NCI-H748 treated with DMSO at 0.1 percent for 48 hours (cell line): ENCODE measurements around the gene ACP1.
"Not testable (repeated sequence)": the region's sequence is repeated elsewhere in the genome, so short reads cannot be mapped to it uniquely, and the experiment has no call there.

ENCODE experiments used
- DNase-seq: peaks from one replicate; lab custom pipeline; 2025; lab: John Stamatoyannopoulos, UW

The ACP1 gene

DNA sequence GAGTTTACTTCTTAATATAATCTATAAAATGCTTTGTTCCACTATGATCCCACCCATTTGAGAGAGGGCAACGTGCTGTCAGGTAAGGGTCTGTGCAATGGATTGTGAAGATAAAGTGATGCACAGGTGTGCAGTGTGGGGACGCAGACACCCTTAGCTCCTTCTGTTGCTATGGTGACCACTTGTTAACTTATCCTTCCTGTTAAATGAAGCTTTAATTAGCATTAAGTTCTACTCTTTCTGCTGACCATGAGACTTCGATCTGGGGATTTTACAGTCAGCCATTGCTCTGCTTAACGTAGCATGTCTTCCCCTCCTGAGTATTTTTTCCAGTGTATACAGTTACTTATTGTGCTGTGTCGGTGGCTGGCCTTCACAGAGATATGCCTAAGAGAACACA, 46.2 kb downstream of the ACP1 start:
- DNase-seq, result no peak

DNA sequence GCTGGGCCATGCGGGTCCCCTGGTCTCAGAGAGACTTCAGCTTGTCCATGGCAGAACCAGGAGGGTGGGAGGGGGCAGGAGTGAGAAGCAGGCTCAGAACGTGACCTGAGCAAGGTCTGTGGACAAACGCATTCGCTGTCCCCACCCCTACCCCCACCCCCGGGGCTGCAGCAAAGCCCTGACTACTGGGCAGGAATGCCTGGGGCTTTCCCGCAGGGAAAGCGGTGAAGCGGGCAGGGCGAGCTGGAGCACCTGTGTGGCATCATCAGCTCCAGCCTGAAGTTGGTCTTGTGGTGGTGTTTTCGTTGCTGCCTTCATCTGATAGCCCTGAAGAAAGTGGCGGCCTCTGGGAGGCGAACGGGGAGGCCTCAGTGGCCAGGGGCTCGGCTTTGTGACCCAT, 49.2 kb downstream of the ACP1 start:
- no peak for DNase-seq

DNA sequence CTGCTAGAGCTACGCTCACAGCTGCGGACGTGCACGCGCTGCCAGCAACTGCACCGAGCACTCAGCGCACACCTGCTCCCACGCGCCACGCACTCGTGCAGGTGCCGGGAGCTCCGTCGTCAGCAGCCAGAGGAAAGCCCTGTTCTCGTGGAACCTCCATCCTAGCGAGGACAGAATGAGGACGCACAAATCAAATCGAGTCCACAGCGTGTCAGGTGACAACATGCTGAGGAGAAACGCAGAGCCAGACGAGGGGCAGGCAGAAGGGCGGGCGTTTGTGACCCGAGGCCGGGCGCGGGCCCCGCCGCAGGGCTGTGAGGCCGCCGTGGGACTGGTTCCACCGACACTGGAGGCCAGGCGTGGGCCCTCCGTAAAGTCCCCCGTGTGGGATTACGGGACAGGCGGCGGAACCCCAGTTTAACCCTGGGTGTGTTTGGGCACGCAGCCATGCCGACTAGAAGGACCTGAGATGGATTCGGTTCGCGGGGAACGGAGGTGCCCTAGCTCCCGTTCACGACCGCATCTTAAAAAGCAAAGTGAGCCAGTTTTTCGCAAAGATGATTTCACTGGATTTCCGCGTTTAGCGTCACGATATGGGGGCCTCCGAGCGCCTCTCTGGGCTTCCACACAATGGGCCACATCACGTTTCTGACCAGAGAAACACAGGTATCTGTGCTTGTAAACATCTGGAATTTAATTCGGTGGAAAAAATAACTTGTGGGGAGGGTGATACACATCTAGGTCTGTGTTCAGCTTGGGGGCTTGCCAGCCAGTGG, 50.0 kb downstream of the ACP1 start:
- no peak for DNase-seq

DNA sequence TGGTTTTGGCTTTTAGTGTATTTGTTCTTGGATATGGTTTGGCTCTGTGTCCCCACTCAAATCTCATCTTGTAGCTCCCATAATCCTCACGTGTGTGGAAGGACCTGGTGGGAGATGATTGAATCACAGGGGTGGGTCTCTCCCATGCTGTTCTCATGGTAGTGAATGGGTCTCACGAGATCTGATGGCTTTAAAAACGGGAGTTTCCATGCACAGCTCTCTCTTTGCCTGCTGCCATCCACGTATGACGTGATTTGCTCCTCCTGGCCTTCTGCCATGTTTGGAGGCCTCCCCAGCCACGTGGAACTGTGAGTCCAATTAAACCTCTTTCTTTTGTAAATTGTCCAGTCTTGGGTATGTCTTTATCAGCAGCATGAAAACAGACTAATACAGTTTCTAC, 51.2 kb downstream of the ACP1 start:
- not testable (repeated sequence) for DNase-seq

DNA sequence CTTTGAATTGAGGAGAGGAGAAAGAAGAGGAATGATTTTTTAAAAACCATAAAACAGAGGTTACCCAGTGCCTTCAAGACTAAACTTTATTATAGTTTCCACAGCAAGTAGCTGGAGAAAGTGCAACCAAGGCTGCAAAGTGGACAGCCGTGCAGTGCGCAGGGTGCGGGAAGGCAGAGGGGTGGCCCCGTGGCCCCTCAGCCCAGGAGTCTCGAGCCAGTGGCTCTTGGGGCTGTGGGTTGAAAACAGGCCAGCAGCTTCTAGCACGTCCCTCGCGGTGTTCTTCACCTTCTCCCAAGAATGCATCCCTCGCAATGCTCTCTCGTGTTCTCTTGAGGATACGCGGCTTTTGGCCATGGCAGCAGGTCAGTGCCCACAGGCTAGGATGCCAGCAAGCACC, 51.6 kb downstream of the ACP1 start:
- no peak for DNase-seq

DNA sequence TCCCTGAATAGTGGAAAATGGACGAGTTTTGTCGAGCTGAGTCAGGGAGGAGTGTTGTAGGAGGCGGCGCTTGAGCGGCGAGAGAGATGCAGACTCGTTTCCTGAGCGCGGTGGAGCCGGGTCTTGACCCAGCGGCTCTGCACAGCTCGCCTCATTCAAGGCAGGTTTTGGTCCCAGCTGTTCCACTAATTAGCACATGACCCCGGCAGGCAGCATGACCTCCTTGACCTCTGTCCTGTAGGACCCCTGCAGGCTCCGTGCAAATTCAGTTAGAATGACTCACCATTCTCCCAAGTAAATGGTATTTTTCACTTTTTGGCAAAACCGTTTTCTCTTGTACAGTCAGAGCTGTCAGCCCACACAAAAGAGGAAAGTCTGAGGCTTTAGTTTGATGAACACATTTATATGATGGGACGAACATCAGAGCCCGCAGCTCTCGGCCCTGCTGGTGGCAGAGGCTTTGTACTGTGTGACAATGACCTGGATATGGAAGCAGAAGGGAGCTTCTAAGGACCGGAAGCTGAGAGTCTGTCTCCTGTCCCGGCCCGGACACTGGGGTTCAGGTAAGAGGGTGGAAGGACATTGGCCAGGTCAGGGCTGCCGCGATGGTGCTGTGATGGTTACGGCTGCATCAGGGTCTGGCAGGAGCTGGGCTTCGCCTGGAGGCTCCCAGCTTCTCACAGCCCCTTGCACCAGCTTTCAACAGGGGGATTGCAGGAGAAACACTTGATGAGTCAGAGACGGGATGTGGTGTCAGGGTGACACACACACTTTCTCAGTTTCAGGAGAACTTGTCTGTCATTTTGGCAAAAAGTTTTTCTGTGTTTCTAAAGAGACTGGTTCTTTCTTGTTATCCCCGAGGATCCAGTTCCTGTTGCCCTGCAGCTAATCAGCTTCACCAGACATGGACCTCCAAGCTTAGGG, 53.0 kb downstream of the ACP1 start:
- DNase-seq, result no peak

DNA sequence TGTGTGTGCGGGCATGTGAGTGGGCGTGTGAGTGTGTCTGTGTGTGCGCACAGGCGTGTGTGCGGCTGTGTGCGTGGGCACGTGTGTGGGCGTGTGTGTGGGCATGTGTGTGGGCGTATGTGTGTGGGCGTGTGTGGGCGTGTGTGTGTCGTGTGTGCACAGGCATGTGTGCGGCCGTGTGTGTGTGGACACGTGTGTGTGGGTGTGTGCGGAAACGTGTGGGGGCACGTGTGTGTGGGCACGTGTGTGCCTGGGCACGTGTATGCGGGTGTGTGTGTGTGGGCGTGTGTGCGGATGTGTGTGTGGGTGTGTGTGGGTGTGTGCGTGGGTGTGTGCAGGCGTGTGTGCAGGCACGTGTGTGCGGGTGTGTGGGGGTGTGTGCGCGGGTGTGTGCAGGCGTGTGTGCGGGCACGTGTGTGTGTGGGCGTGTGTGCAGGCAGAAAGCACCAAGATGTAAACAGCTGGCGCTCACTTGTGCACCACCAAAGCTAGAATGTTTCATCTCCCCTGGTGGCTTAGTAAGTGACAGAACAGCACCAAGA, 54.4 kb downstream of the ACP1 start:
- no peak for DNase-seq

DNA sequence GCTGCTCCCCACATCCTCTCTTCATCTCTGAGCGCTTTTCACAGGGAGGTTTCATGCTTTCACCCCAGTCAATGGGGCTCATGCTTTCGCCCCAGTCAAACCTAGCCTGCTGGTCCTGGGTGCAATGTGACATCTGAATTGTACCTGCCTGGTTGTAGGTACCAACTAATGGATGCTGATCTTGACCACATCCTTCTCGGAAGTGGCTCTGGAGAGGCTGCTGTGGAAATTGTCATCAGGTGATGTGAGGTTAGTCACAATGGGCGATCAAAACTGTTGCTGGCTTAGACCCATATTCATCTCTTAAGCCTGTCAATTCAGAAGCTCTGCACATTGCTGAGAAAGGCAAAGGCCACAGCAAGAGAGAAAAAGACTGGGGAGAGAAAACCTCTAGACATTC, 55.8 kb downstream of the ACP1 start:
- DNase-seq, result no peak

DNA sequence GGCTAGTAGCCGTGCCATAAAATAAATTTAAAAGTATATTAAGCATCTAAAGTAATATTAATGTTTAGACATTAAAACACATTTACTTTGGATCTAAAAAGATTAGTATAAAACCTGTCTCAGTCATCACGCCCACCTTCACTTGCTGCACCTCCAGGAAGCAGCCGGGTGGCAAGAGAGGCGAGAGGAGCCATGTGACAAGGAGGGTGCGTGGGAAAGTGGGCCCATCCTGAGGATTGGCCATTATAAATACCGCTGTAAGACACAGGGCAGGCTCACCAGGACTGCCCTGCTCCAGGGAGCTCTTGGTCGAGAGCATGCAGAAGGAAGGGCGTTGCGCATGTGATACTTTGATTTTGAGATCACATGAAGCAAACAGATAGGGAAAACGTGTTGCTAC, 57.6 kb downstream of the ACP1 start:
- DNase-seq, result no peak

DNA sequence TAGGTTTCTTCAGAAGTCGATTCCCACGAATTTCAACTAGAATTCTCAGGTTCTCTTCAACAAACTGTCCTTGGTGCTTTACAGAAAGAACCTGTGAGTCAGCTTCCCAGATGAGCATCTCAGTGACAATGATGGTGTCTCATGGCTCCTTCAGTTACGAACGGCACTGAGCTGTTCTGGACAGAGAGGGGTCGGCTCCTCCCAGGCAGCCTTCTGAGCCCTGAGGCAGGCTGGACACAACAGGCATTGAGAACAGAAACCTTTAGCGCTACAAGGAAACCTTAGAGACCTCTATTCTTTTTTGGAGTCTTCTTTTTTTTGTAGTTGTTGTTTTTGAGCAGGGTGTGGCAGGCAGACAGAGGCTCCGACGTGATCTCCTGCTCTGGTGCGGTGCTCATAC, 58.3 kb downstream of the ACP1 start:
- DNase-seq, result no peak
